RWPE2 (cell line): Measurements from ENCODE around the gene CFAP74.

ENCODE experiments used
- ATAC-seq: fragments of 200-7000 bp; cut with Tn5 transposase; 3 replicates; pipeline ENCODE4 v1.9.1; 2021; ENCODE audit warnings: low read depth
- DNase-seq: peaks from one replicate; pipeline ENCODE4 v3.0.0-alpha.2; 2020; ENCODE audit warnings: low spot score
- H3K27ac ChIP-seq: fragments of 450-650 bp; 2 replicates; pipeline ENCODE4 v1.5.1; 2017; ENCODE audit warnings: mild to moderate bottlenecking; ENCODE audit not compliant: poor library complexity, severe bottlenecking
- H3K27me3 ChIP-seq: fragments of 250-450 bp; sonication (Bioruptor Pico); 2 replicates; pipeline ENCODE4 v1.5.1; 2021; ENCODE audit warnings: mild to moderate bottlenecking, moderate library complexity; ENCODE audit not compliant: insufficient read depth, poor library complexity, severe bottlenecking
- H3K36me3 ChIP-seq: fragments of 250-450 bp; sonication (Bioruptor Pico); 2 replicates; pipeline ENCODE4 v1.5.1; 2020; ENCODE audit warnings: low read depth, mild to moderate bottlenecking, moderate library complexity
- H3K4me1 ChIP-seq: fragments of 250-450 bp; sonication (Bioruptor Pico); 2 replicates; pipeline ENCODE4 v1.5.1; 2021; ENCODE audit warnings: mild to moderate bottlenecking, moderate library complexity; ENCODE audit not compliant: insufficient read depth, poor library complexity, severe bottlenecking
- H3K4me3 ChIP-seq: fragments of 250-450 bp; sonication (Bioruptor Pico); 2 replicates; pipeline ENCODE4 v1.5.1; 2021; ENCODE audit warnings: mild to moderate bottlenecking, moderate library complexity; ENCODE audit not compliant: severe bottlenecking
- H3K9me3 ChIP-seq: fragments of 250-450 bp; sonication (Bioruptor Pico); 2 replicates; pipeline ENCODE4 v1.5.1; 2021; ENCODE audit warnings: mild to moderate bottlenecking, moderate library complexity; ENCODE audit not compliant: severe bottlenecking
- CTCF ChIP-seq: fragments of 450-650 bp; IDR thresholded peaks from one replicate; pipeline ENCODE4 v1.5.1; 2017; ENCODE audit warnings: mild to moderate bottlenecking, moderate library complexity; ENCODE audit not compliant: poor library complexity, severe bottlenecking

Gene CFAP74

GRCh38 chr1:2003541-2004131 lies at the start of gene CFAP74:
CFAP74 (minus strand) TSS chr1:2003786; CDS start chr1:1990956, 12,830 bp downstream.
- DNase-seq: peak; percentile 47
- Histone ChIP-seq H3K27me3 (peaks cover 6% of the 10 kb centered on the region), H3K27ac (no peak within 1 kb of the TSS), H3K4me3 (peak within 1 kb of the TSS; percentile 2), H3K36me3 (no peaks in the 10 kb centered on the region), H3K9me3 (no peaks in the 10 kb centered on the region), H3K4me1 (peaks cover 5% of the 10 kb centered on the region)
- ATAC-seq: peak; percentile 45; the same call in 2 of the 3 replicates
- TF ChIP-seq CTCF: no peak

- no peak overlapping the region for H3K27ac ChIP-seq
- no peaks in the 10 kb centered on the region for H3K27me3 ChIP-seq
- no peak for ATAC-seq
- H3K36me3 ChIP-seq: peaks cover 24% of the 10 kb centered on the region
- no peaks in the 10 kb centered on the region for H3K9me3 ChIP-seq
- H3K4me3 ChIP-seq: no peak overlapping the region
- no peaks in the 10 kb centered on the region for H3K4me1 ChIP-seq
- TF ChIP-seq CTCF: no peak
- no peak for DNase-seq
These were observed 49.6 kb upstream of the CFAP74 start for GRCh38 chr1:2053217-2053616.

GRCh38 chr1:2052756-2053155 lies 49.2 kb upstream of the CFAP74 start:
- no peak for TF ChIP-seq CTCF
- no peak for ATAC-seq
- no peak for DNase-seq
- no peak overlapping the region for H3K4me3 ChIP-seq
- no peaks in the 10 kb centered on the region for H3K27me3 ChIP-seq
- H3K27ac ChIP-seq: no peak overlapping the region
- H3K9me3 ChIP-seq: no peaks in the 10 kb centered on the region
- no peaks in the 10 kb centered on the region for H3K4me1 ChIP-seq
- H3K36me3 ChIP-seq: peaks cover 19% of the 10 kb centered on the region

GRCh38 chr1:2052054-2052679 lies 48.6 kb upstream of the CFAP74 start:
- H3K36me3 ChIP-seq: peaks cover 15% of the 10 kb centered on the region
- H3K27me3 ChIP-seq: no peaks in the 10 kb centered on the region
- ATAC-seq (no peak), DNase-seq (no peak)
- H3K4me3 ChIP-seq: no peak overlapping the region
- H3K4me1 ChIP-seq: no peaks in the 10 kb centered on the region
- TF ChIP-seq CTCF: no peak
- H3K27ac ChIP-seq: no peak overlapping the region
- no peaks in the 10 kb centered on the region for H3K9me3 ChIP-seq
